Keratinocyte (primary cell): ENCODE results near the gene ACADSB. TPM values are rescaled to one million over a fixed set of nuclear protein-coding genes. Genes with fewer than 3 reads are reported as not detected.

Source experiments
- DNase-seq: peaks from one replicate; pipeline ENCODE4 v3.0.0-alpha.2; 2011; ENCODE audit warnings: low read depth, missing footprints, low spot score
- FAIRE-seq: peaks from 2 replicates; lab custom pipeline; 2011; peaks lifted over from hg19 to GRCh38; lab: Jason Lieb, UNC
- H2AFZ ChIP-seq: 2 replicates; pipeline ENCODE4 v1.6.0; 2012; ENCODE audit warnings: low read length, control low read depth, inconsistent platforms; ENCODE audit not compliant: control insufficient read depth
- H3K27ac ChIP-seq: 2 replicates; pipeline ENCODE4 v1.5.1; 2011; ENCODE audit warnings: low read length; ENCODE audit not compliant: control insufficient read depth, insufficient read depth
- H3K27me3 ChIP-seq: 3 replicates; pipeline ENCODE4 v1.6.0; 2011; ENCODE audit warnings: low read length; ENCODE audit not compliant: control insufficient read depth, insufficient read depth; ENCODE audit errors: extremely low read depth
- H3K36me3 ChIP-seq, 2 experiments: 2 replicates in 1 of 2; 3 replicates in 1 of 2; pipeline ENCODE4 v1.5.1; 2011; ENCODE audit warnings: low read length in 2 of 2, mild to moderate bottlenecking in 1 of 2; ENCODE audit not compliant: control insufficient read depth in 2 of 2, insufficient read depth in 2 of 2; ENCODE audit errors: extremely low read depth in 1 of 2
- H3K4me1 ChIP-seq: 3 replicates; pipeline ENCODE4 v1.5.1; 2011; ENCODE audit warnings: low read length; ENCODE audit not compliant: control insufficient read depth, insufficient read depth; ENCODE audit errors: extremely low read depth
- H3K4me2 ChIP-seq: 3 replicates; pipeline ENCODE4 v1.6.0; 2011; ENCODE audit warnings: low read depth, low read length; ENCODE audit not compliant: control insufficient read depth, insufficient read depth; ENCODE audit errors: extremely low read depth
- H3K4me3 ChIP-seq, 3 experiments: fragments of 200-600 bp in 1 of 3; sonication (generic) in 1 of 3; 2 replicates in 2 of 3; 3 replicates in 1 of 3; pipeline ENCODE4 v1.5.1; 2011 to 2016; ENCODE audit warnings: low read length in 3 of 3, mild to moderate bottlenecking in 3 of 3, control low read depth in 2 of 3, inconsistent platforms in 1 of 3, low read depth in 1 of 3, mixed read lengths in 1 of 3, mixed run types in 1 of 3, moderate library complexity in 1 of 3; ENCODE audit not compliant: control insufficient read depth in 2 of 3, insufficient read depth in 2 of 3; ENCODE audit errors: extremely low read depth in 1 of 3
- H3K79me2 ChIP-seq: 2 replicates; pipeline ENCODE4 v1.6.0; 2012; ENCODE audit warnings: low read length; ENCODE audit not compliant: control insufficient read depth, insufficient read depth
- H3K9ac ChIP-seq: 3 replicates; pipeline ENCODE4 v1.6.0; 2011; ENCODE audit warnings: low read length; ENCODE audit not compliant: control insufficient read depth, insufficient read depth; ENCODE audit errors: extremely low read depth
- H3K9me1 ChIP-seq: 3 replicates; pipeline ENCODE4 v1.6.0; 2011; ENCODE audit warnings: low read length; ENCODE audit not compliant: control insufficient read depth, insufficient read depth; ENCODE audit errors: extremely low read depth
- H3K9me3 ChIP-seq: 2 replicates; pipeline ENCODE4 v1.5.1; 2012; ENCODE audit warnings: low read depth, low read length; ENCODE audit not compliant: control insufficient read depth
- H4K20me1 ChIP-seq: 3 replicates; pipeline ENCODE4 v1.6.0; 2011; ENCODE audit warnings: low read length; ENCODE audit not compliant: control insufficient read depth, insufficient read depth; ENCODE audit errors: extremely low read depth
- CTCF ChIP-seq, 3 experiments: IDR thresholded peaks in 1 of 3; conservative IDR thresholded peaks in 1 of 3; optimal IDR thresholded peaks in 1 of 3; 2 replicates in 2 of 3; 3 replicates in 1 of 3; pipeline versions ENCODE3 to v1.5.1; 2011; ENCODE audit warnings: low read length in 3 of 3, mild to moderate bottlenecking in 3 of 3, moderate library complexity in 2 of 3, control low read depth in 1 of 3, inconsistent platforms in 1 of 3; ENCODE audit not compliant: insufficient read depth in 2 of 3; ENCODE audit errors: extremely low read depth in 1 of 3
- EZH2 ChIP-seq: IDR thresholded peaks from one replicate; pipeline ENCODE4 v1.6.1; 2012; ENCODE audit warnings: inconsistent platforms, mild to moderate bottlenecking, low read length, moderate library complexity
- dilution Hi-C: fragments of 300-500 bp; cut with MboI; formaldehyde crosslinking; loops from one replicate; pipeline ENCODE4 v1.7.0; 2020; ENCODE audit warnings: low sequenced_read_pairs; ENCODE audit not compliant: extremely low pct_ligation_motif_present
- polyA plus RNA-seq, 5 experiments: library from polyadenylated mRNA; depleted of rRNA in 3 of 5; stranded (reverse) in 3 of 5; stranded (forward) in 1 of 5; unstranded in 1 of 5; fragments of >200 nt; gene quantifications; 1 replicate in 1 of 5; 2 replicates in 3 of 5; 3 replicates in 1 of 5; pipeline versions ENCODE4 v1.2.1 to v1.2.3, GENCODE V29; 2011 to 2012; ENCODE audit warnings: missing spikeins in 2 of 5, low read depth in 1 of 5, low replicate concordance in 1 of 5

Gene ACADSB
- polyA plus RNA-seq, 1 donor (not counting 4 experiments of a cell fraction or from before 2014, with no cell fraction given), result 10.1 TPM

- Histone ChIP-seq H3K27ac (no peak overlapping the region), H4K20me1 (no peaks in the 10 kb centered on the region), H3K36me3 (no peaks in the 10 kb centered on the region), H2AFZ (no peak overlapping the region), H3K4me1 (no peaks in the 10 kb centered on the region), H3K9me3 (no peaks in the 10 kb centered on the region), H3K9ac (no peak overlapping the region), H3K79me2 (no peaks in the 10 kb centered on the region), H3K4me3 (no peak overlapping the region), H3K27me3 (no peaks in the 10 kb centered on the region), H3K4me2 (no peak overlapping the region), H3K9me1 (no peaks in the 10 kb centered on the region)
- TF ChIP-seq CTCF (optimal IDR thresholded peaks at IDR 0.05 in 1 of 3, IDR thresholded peaks at IDR 0.05 in 1 of 3, conservative IDR thresholded peaks at IDR 0.05 in 1 of 3; ENCODE audit: extremely low read depth in 1 of 3, insufficient read depth in 2 of 3, low read length in 3 of 3) (no peak), EZH2 (no peak)
- dilution Hi-C loops, result no loop called here
- FAIRE-seq (no peak), DNase-seq (no peak)
Observed at GRCh38 chr10:123074215-123074614, 65.4 kb downstream of the ACADSB start.

GRCh38 chr10:123081896-123082295 lies 73.1 kb downstream of the ACADSB start:
- H3K4me3 ChIP-seq, result no peak overlapping the region
- H3K9me1 ChIP-seq, result no peaks in the 10 kb centered on the region
- no peaks in the 10 kb centered on the region for H3K79me2 ChIP-seq
- no peak for DNase-seq
- no peaks in the 10 kb centered on the region for H3K27me3 ChIP-seq
- H4K20me1 ChIP-seq, result no peaks in the 10 kb centered on the region
- dilution Hi-C loops, result no loop called here
- no peaks in the 10 kb centered on the region for H3K36me3 ChIP-seq
- H2AFZ ChIP-seq, result no peak overlapping the region
- no peak for TF ChIP-seq CTCF (optimal IDR thresholded peaks at IDR 0.05 in 1 of 3, IDR thresholded peaks at IDR 0.05 in 1 of 3, conservative IDR thresholded peaks at IDR 0.05 in 1 of 3; ENCODE audit: extremely low read depth in 1 of 3, insufficient read depth in 2 of 3, low read length in 3 of 3)
- no peak for TF ChIP-seq EZH2
- no peaks in the 10 kb centered on the region for H3K9me3 ChIP-seq
- FAIRE-seq, result no peak
- no peak overlapping the region for H3K9ac ChIP-seq
- no peak overlapping the region for H3K27ac ChIP-seq
- H3K4me2 ChIP-seq, result no peak overlapping the region
- no peaks in the 10 kb centered on the region for H3K4me1 ChIP-seq
